Esophagus muscularis mucosa (tissue), 4 donors: ENCODE results near the gene ANO3. TPM values are rescaled to one million over a fixed set of nuclear protein-coding genes. Genes with fewer than 3 reads are reported as not detected.

Experiments used
- DNase-seq: peaks from one replicate; pipeline ENCODE4 v3.0.0-alpha.2; 2017; ENCODE audit errors: extremely low spot score
- H3K27ac ChIP-seq, 4 donors: fragments of 200-600 bp; sonication (generic); replicated peaks in 1 of 4; 1 replicate in 3 of 4; 2 replicates in 1 of 4; pipeline ENCODE4 v1.5.1; 2016 to 2019; ENCODE audit warnings: mild to moderate bottlenecking in 1 of 4
- H3K27me3 ChIP-seq, 4 donors: fragments of 200-600 bp; sonication (generic); one replicate each; pipeline versions ENCODE4 v1.5.1 to v1.6.0; 2016 to 2019
- H3K36me3 ChIP-seq, 4 donors: fragments of 200-600 bp; sonication (generic); one replicate each; pipeline ENCODE4 v1.5.1; 2016 to 2019
- H3K4me1 ChIP-seq, 4 donors: fragments of 200-600 bp; sonication (generic); one replicate each; pipeline ENCODE4 v1.5.1; 2016 to 2019
- H3K4me3 ChIP-seq, 4 donors: fragments of 200-600 bp; sonication (generic); 1 replicate in 2 of 4; 2 replicates in 2 of 4; pipeline ENCODE4 v1.5.1; 2016 to 2019; ENCODE audit warnings: mild to moderate bottlenecking in 4 of 4, moderate library complexity in 1 of 4
- H3K9me3 ChIP-seq, 4 donors: fragments of 200-600 bp; sonication (generic); 1 replicate in 3 of 4; 2 replicates in 1 of 4; pipeline ENCODE4 v1.5.1; 2016 to 2019
- EP300 ChIP-seq: sonication (generic); formaldehyde crosslinking; IDR thresholded peaks from one replicate; pipeline ENCODE4 v1.6.1; 2017; ENCODE audit warnings: antibody characterized with exemption
- POLR2A ChIP-seq: fragments of 450-650 bp; IDR thresholded peaks from one replicate; pipeline ENCODE4 v1.6.1; 2017; ENCODE audit warnings: antibody characterized with exemption, moderate library complexity, mild to moderate bottlenecking, low read depth
- POLR2AphosphoS5 ChIP-seq, 2 donors: sonication (generic); formaldehyde crosslinking; IDR thresholded peaks; one replicate each; pipeline ENCODE4 v1.6.1; 2017; ENCODE audit warnings: antibody characterized with exemption in 2 of 2
- WGBS: methylation state at CpG from one replicate; pipeline ENCODE4 v1.1.5; 2018; 5-methylcytosine and 5-hydroxymethylcytosine counted together
- intact Hi-C: fragments of 100-400 bp; cut with DNase I; formaldehyde crosslinking; loops from one replicate; pipeline ENCODE4 v1.15.1; 2023
- total RNA-seq, 4 donors: library from RNA; depleted of rRNA; stranded (reverse); fragments of >200 nt; gene quantifications; one replicate each; pipeline versions ENCODE4 v1.1.0 to v1.2.1, GENCODE V29; 2016
- TF ChIP-seq, protein P1 (sequence below), 3 experiments: fragments of 200-600 bp in 2 of 3; fragments of 450-650 bp in 1 of 3; sonication (generic) in 2 of 3; IDR thresholded peaks; one replicate each; pipeline ENCODE4 v1.5.1; 2017 to 2019; ENCODE audit warnings: antibody characterized with exemption in 3 of 3, mild to moderate bottlenecking in 2 of 3, moderate library complexity in 1 of 3

ANO3 gene
- under 1 TPM in 1 of 4 donors, not detected in 3; 0.17 TPM for total RNA-seq

DNA sequence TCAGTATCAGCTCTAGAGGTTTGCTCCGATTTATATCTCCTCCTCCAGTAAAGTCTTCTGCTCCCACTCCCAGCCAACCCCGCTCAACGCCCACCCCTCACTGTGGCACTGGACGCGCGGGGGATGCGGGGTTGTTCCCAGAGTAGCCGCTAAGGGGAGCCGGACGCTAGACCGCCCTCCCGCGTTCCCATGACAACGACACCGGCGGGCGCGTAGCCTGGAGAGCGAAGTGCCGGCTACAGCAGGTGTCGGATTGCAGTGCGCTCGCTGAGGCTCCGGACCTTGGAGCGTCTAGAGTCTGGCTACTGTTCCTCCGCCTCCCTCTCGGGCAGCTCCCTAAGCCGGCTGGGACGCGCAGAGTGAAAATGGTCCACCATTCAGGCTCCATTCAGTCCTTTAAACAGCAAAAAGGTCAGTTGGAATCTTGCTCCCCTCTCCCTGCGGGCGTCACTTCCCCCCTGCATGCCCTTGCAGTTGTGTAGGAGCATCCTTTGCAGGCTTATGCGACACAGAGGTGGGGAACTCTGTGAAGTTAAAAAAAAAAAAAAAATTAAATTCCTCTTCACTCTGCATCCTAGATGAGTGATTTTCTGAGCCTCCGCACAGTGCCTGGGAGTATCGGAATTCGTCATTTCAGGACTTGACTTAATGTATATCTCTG is at the start of gene ANO3:
Gene ANO3, plus strand, starts transcription at position 220 of the 661 bp plus-strand sequence. Its CDS starts 146 bp downstream, at position 366.
- peaks cover 0 to 15% (median 12%) of the 10 kb centered on the region in 4 donors for H3K4me1 ChIP-seq
- DNase-seq: no peak
- TF ChIP-seq, protein P1, sequence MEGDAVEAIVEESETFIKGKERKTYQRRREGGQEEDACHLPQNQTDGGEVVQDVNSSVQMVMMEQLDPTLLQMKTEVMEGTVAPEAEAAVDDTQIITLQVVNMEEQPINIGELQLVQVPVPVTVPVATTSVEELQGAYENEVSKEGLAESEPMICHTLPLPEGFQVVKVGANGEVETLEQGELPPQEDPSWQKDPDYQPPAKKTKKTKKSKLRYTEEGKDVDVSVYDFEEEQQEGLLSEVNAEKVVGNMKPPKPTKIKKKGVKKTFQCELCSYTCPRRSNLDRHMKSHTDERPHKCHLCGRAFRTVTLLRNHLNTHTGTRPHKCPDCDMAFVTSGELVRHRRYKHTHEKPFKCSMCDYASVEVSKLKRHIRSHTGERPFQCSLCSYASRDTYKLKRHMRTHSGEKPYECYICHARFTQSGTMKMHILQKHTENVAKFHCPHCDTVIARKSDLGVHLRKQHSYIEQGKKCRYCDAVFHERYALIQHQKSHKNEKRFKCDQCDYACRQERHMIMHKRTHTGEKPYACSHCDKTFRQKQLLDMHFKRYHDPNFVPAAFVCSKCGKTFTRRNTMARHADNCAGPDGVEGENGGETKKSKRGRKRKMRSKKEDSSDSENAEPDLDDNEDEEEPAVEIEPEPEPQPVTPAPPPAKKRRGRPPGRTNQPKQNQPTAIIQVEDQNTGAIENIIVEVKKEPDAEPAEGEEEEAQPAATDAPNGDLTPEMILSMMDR (IDR thresholded peaks at IDR 0.05): peak; percentile 57 to 69 (median 61)
- TF ChIP-seq EP300 (no peak), POLR2A (no peak), POLR2AphosphoS5 (IDR thresholded peaks at IDR 0.05) (peak in 1 of 2 donors; percentile 49)
- H3K9me3 ChIP-seq: no peaks in the 10 kb centered on the region
- no peak within 1 kb of the TSS for H3K27ac ChIP-seq
- H3K27me3 ChIP-seq: no peaks in the 10 kb centered on the region
- intact Hi-C loops: loop anchor here (10.0 kb wide), 1 partner anchor 313 kb away; no protein-coding TSS in a partner anchor
- no peaks in the 10 kb centered on the region for H3K36me3 ChIP-seq
- 5% methylated on average over 16 of the region's 36 CpGs for WGBS
- peak within 1 kb of the TSS; percentile 46 to 58 (median 48) for H3K4me3 ChIP-seq

DNA sequence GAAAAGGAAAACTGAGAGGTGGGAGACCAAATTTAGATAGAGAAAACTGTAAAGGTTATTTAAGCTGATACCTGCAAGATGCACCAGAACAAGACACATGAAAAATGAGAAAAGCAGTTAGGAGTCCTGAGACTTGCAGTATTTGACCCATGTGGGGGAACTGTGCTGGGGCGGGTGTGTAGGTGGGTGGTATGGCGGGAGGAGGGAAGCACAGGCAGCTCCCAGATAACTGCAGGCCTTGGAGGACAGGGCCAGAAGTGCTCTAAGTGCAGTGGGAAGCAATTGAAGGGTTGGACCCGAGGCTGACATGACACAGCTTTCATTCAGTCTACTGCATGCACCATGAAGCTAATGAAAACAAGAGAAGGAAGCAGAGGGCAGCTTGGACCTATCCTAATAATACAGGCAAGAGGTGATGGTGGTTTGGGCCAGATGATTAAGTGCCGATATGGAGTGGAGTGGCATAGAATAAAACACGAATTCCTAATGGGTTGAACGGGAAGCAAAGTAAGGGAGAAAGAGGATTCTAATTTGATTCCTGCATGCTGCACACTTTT is 48.0 kb upstream of the ANO3 start:
- intact Hi-C loops: no loop called here
- WGBS: 80% methylated on average over 6 of the region's 6 CpGs
- Histone ChIP-seq H3K9me3 (no peaks in the 10 kb centered on the region), H3K27me3 (no peaks in the 10 kb centered on the region), H3K36me3 (no peaks in the 10 kb centered on the region), H3K4me3 (peak overlapping the region in 1 of 4 donors; percentile 47), H3K4me1 (peaks cover 0 to 6% (median 2%) of the 10 kb centered on the region in 4 donors), H3K27ac (no peak overlapping the region)
- DNase-seq: no peak
- no peak for TF ChIP-seq POLR2AphosphoS5 (IDR thresholded peaks at IDR 0.05)
- TF ChIP-seq, protein P1 (IDR thresholded peaks at IDR 0.05): no peak
- no peak for TF ChIP-seq POLR2A
- no peak for TF ChIP-seq EP300

DNA sequence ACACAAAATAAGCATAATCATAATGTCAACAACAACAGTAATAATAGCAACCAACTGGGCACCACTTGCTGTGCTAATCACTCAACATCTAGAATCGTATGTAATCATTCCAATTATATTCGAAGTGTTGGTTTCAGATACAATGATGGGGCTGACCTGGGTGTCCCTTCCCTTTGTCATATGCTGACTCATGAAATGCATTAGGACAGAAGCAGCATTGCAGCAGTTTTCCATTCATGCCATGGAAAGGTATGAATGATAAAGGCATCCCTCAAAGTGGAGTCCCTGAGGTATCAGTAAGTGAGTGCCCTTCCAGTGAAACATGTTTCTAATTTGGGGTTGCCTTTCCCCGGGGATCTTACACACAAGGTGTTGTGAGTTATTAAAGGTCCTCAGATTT is 46.3 kb upstream of the ANO3 start:
- Histone ChIP-seq H3K36me3 (no peaks in the 10 kb centered on the region), H3K27ac (no peak overlapping the region), H3K4me1 (peaks cover 0 to 6% (median 2%) of the 10 kb centered on the region in 4 donors), H3K9me3 (no peaks in the 10 kb centered on the region), H3K27me3 (no peaks in the 10 kb centered on the region), H3K4me3 (no peak overlapping the region)
- intact Hi-C loops: no loop called here
- no peak for TF ChIP-seq EP300
- no peak for TF ChIP-seq POLR2A
- no peak for TF ChIP-seq POLR2AphosphoS5 (IDR thresholded peaks at IDR 0.05)
- TF ChIP-seq, protein P1 (IDR thresholded peaks at IDR 0.05): no peak
- WGBS: 78% methylated on average over 3 of the region's 3 CpGs
- DNase-seq: no peak

DNA sequence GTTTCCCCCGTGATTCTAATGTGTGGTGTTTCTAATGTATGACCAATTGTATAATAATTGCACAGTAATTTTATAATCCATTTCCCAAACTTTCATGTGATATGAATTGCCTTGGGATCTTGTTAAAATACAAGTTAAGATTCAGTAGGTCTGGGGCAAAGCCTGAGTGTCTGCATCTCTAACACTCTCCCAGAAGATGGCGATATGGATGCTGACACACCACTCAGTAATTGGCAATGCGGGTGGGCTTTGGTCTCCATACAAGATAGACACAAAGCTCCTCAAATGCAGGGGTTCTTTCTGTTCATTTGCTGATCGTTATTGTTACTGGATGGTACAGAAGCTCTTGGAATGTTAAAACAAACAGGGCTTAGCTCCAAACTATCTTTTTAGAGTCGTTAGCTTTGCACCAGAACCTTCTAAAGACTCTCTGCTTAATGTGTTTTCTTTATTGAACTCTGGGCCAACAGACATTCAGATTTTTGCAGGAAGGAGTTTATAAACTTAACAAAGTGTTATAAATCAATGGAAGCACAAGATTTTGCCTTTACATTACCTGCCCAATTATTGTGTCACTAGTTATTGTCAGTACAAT is 45.4 kb upstream of the ANO3 start:
- Histone ChIP-seq H3K27ac (no peak overlapping the region), H3K36me3 (no peaks in the 10 kb centered on the region), H3K9me3 (no peaks in the 10 kb centered on the region), H3K27me3 (no peaks in the 10 kb centered on the region), H3K4me3 (no peak overlapping the region), H3K4me1 (peaks cover 0 to 6% (median 2%) of the 10 kb centered on the region in 4 donors)
- WGBS: 24% methylated on average over 5 of the region's 5 CpGs
- intact Hi-C loops: no loop called here
- TF ChIP-seq EP300: no peak
- TF ChIP-seq, protein P1 (IDR thresholded peaks at IDR 0.05): peak in 2 of 3 experiments; percentile 27 to 30
- DNase-seq: no peak
